ENCODE measurements around the gene PHACTR3. TPM values are rescaled to one million over a fixed set of nuclear protein-coding genes. Genes with fewer than 3 reads are reported as not detected.

Gene PHACTR3
- total RNA-seq, 1 donor from 2014 or later: 8.7 TPM

GRCh38 chr20:59811681-59812171 lies 207.4 kb downstream of the PHACTR3 start:
- Mint-ChIP-seq H3K27me3 (ENCODE audit: unreplicated experiment) (peaks cover 13% of the 10 kb centered on the region), H3K4me1 (ENCODE audit: unreplicated experiment) (no peaks in the 10 kb centered on the region), H3K27ac (ENCODE audit: unreplicated experiment) (no peak overlapping the region), H3K9me3 (ENCODE audit: unreplicated experiment) (no peaks in the 10 kb centered on the region), H3K36me3 (ENCODE audit: low read depth, unreplicated experiment) (no peaks in the 10 kb centered on the region), H3K4me3 (ENCODE audit: unreplicated experiment) (no peak overlapping the region)
- no peak for DNase-seq (ENCODE audit: low spot score)
- TF ChIP-seq CTCF (IDR thresholded peaks at IDR 0.05; ENCODE audit: unreplicated experiment): no peak

DNA sequence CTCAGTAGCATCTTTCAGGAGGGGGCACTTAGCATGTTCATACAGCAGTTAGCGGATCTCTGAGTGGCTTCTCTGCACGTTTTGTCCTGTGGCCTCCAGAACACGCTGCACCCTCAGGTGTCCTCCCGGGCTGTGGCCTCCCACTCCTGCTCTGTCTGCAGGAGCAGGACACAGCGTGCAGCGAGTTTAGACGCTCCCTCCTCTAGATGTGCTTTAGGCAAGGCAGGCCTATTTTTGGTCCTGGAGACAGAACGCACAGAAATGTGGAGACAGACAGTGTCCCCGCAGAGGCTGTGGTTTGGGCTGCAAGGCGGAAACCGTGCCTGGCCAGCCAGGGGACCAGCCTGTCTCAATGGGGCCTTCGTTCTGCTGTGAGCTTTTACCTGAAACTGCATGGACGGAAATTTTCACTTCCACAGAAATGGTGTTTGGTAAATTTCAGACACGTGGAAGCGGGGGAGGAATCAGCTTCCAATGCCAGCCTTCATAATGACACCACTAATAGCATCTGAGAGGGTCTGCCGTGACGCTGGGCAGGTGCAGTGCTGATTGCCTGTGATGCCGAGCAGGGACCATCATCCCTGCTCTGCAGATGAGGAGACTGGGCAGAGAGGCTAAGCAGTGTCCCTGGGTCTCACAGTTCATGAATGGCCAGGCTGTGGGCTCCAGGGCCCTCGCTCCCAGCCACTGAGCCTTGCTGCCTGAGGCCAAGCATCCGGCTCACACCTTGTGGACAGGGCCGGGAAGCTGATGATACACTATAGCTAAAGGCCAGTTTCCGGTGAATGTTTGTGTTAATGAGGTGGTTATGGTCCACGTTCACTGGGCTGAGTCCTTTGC lies 208.2 kb downstream of the PHACTR3 start:
- H3K9me3 Mint-ChIP-seq (ENCODE audit: unreplicated experiment): no peaks in the 10 kb centered on the region
- H3K4me3 Mint-ChIP-seq (ENCODE audit: unreplicated experiment): no peak overlapping the region
- no peak for DNase-seq (ENCODE audit: low spot score)
- H3K4me1 Mint-ChIP-seq (ENCODE audit: unreplicated experiment): no peaks in the 10 kb centered on the region
- no peaks in the 10 kb centered on the region for H3K36me3 Mint-ChIP-seq (ENCODE audit: low read depth, unreplicated experiment)
- H3K27ac Mint-ChIP-seq (ENCODE audit: unreplicated experiment): no peak overlapping the region
- TF ChIP-seq CTCF (IDR thresholded peaks at IDR 0.05; ENCODE audit: unreplicated experiment): no peak
- H3K27me3 Mint-ChIP-seq (ENCODE audit: unreplicated experiment): peaks cover 13% of the 10 kb centered on the region

DNA sequence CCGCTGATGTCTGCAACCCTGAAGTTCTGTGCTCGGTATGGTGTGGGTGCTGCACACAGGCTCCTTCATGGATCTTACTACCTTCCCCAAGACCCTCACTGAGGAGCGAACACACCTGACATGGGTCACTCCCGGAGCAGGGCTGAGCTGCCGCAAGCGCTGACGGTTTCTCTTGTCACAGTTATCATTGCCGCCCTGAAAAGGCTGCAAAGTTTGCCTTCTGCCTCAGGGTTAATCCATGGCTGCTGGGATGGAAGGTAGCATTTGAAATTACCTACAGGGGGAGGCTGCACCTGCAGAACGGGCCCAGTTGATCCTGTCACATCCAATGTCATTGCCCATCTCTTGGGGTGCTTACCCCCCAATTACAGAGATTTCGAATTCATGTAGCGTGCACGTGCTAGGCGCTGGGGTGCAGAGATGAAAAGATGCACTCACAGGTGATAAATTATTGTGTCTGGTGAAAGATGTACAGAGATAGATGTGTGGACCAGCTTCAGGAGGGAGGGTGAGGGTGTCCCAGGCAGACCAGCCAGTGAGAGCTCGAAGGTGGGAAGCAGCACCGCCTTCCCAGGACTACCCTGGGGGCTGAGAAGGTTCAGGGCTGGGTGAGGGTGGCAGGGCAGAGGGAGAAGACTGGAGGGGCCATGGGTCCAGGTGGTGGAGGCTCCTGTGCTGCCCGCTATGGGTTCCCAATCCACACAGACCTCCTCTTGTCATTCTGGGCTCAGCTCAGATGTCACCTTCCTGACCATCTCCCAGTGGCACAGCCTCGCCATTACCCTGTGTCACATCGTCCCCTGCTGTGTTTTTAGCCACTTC lies 209.0 kb downstream of the PHACTR3 start:
- H3K27me3 Mint-ChIP-seq (ENCODE audit: unreplicated experiment): peaks cover 13% of the 10 kb centered on the region
- peaks cover 3% of the 10 kb centered on the region for H3K4me1 Mint-ChIP-seq (ENCODE audit: unreplicated experiment)
- no peak for TF ChIP-seq CTCF (IDR thresholded peaks at IDR 0.05; ENCODE audit: unreplicated experiment)
- no peak for DNase-seq (ENCODE audit: low spot score)
- H3K36me3 Mint-ChIP-seq (ENCODE audit: low read depth, unreplicated experiment): no peaks in the 10 kb centered on the region
- no peak overlapping the region for H3K27ac Mint-ChIP-seq (ENCODE audit: unreplicated experiment)
- H3K4me3 Mint-ChIP-seq (ENCODE audit: unreplicated experiment): no peak overlapping the region
- no peaks in the 10 kb centered on the region for H3K9me3 Mint-ChIP-seq (ENCODE audit: unreplicated experiment)

DNA sequence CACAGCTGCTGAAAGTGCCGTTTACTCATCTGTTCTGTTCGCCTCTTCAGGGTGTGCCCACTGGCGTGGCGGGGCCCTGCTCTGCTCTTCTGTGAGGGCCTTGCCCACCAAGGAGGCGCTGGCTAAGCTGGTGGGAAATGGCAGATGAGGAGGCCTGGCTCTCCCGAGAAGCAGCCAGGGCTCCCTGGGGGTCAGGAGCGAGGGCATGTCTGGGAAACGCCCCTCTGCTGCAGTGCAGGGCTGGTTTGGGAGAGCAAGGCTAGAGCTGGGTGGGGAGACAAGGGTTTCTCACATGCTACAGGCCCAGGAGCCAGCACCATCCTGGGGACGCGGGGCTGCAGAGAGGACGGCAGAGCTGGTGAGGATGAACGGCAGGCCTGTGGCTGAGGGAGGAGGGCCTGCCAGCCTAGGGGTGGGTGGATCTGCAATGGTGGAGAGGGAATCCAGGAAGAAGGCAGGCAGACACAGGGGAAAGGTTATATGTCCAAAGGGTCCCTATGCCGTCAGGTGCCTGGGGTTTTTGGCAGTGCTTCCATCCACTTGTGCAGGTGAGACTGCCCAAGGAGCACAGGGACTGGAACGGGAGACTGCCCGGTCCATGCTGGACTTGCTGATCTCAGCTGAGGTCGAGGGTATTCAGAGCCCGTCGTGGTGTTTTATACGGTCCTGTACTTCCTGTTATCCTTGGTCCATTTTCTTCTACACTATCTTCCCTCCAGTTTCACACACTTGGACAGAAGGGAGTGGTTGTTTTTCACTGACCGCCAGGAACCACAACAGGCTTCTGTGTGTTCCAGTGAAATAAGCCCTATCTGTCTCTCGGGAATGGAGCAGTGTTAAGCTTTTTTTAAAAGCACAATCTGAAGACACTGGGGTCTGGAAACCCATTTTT lies 209.9 kb downstream of the PHACTR3 start:
- no peaks in the 10 kb centered on the region for H3K36me3 Mint-ChIP-seq (ENCODE audit: low read depth, unreplicated experiment)
- peak overlapping the region; percentile 27 for H3K27ac Mint-ChIP-seq (ENCODE audit: unreplicated experiment)
- TF ChIP-seq CTCF (IDR thresholded peaks at IDR 0.05; ENCODE audit: unreplicated experiment): no peak
- H3K4me3 Mint-ChIP-seq (ENCODE audit: unreplicated experiment): no peak overlapping the region
- peaks cover 8% of the 10 kb centered on the region for H3K4me1 Mint-ChIP-seq (ENCODE audit: unreplicated experiment)
- no peak for DNase-seq (ENCODE audit: low spot score)
- H3K9me3 Mint-ChIP-seq (ENCODE audit: unreplicated experiment): no peaks in the 10 kb centered on the region
- peaks cover 15% of the 10 kb centered on the region for H3K27me3 Mint-ChIP-seq (ENCODE audit: unreplicated experiment)
